HFFc6 (cell line): ENCODE results near the gene HIBCH. TPM values are rescaled to one million over a fixed set of nuclear protein-coding genes. Genes with fewer than 3 reads are reported as not detected.

Source experiments
- DNase-seq: peaks from one replicate; pipeline ENCODE4 v3.0.0-alpha.2; 2018
- H3K27ac Mint-ChIP-seq: 2 replicates; pipeline ENCODE4 v1.8.0; 2020; ENCODE audit warnings: mild to moderate bottlenecking, mixed read lengths
- H3K27me3 Mint-ChIP-seq: 2 replicates; pipeline ENCODE4 v1.8.0; 2021; ENCODE audit warnings: mild to moderate bottlenecking, moderate library complexity, mixed read lengths; ENCODE audit not compliant: insufficient read depth
- H3K36me3 Mint-ChIP-seq: 2 replicates; pipeline ENCODE4 v1.8.0; 2021; ENCODE audit warnings: low read depth, mixed read lengths
- H3K4me1 Mint-ChIP-seq: 2 replicates; pipeline ENCODE4 v1.8.0; 2020; ENCODE audit warnings: low read depth, mixed read lengths
- H3K4me3 Mint-ChIP-seq: 2 replicates; pipeline ENCODE4 v1.8.0; 2020; ENCODE audit warnings: mild to moderate bottlenecking, moderate library complexity, mixed read lengths
- H3K9me3 Mint-ChIP-seq: 2 replicates; pipeline ENCODE4 v1.8.0; 2020; ENCODE audit warnings: mild to moderate bottlenecking, mixed read lengths
- CTCF ChIP-seq: fragments of 200-600 bp; sonication (generic); IDR thresholded peaks from 2 replicates; pipeline ENCODE4 v1.5.0; 2021; ENCODE audit warnings: antibody characterized with exemption, mild to moderate bottlenecking
- total RNA-seq, 6 experiments: library from RNA; stranded (reverse); fragmentation: NEBNext Ultra II Directional; extraction: Animal tissue kit (Norgen Biotek cat#: 25700); gene quantifications; 2 replicates in 1 of 6; 3 replicates in 5 of 6; pipeline ENCODE4 v1.2.3, GENCODE V29; 2021

Gene HIBCH
- total RNA-seq, 6 experiments from 2014 or later: 14.6 to 20.5 (median 17.2) TPM

DNA sequence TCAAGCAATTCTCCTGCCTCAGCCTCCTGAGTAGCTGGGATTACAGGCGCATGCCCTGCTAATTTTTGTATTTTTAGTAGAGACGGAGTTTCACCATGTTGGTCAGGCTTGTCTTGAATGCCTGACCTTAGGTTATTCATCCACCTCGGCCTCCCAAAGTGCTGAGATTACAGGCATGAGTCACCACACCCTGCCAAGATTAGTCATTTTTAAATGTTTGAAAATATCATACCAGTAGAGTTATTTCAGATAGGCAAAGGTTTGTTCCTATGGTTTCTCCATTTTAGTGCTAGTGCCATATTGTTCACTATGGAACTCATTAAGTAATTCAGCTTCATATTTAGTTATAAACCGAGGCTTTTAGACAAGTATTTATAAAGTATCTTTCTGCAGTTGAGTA lies 52.3 kb downstream of the HIBCH start:
- Mint-ChIP-seq H3K4me1 (peaks cover 40% of the 10 kb centered on the region), H3K27me3 (peaks cover 4% of the 10 kb centered on the region; the same call in 1 of the 2 replicates), H3K36me3 (peaks cover 21% of the 10 kb centered on the region), H3K9me3 (0 out of 2 replicates have a peak, but pooled peaks cover 8% of the 10 kb centered on the region), H3K4me3 (peak overlapping the region; percentile 43; the same call in 1 of the 2 replicates), H3K27ac (peak overlapping the region; percentile 70)
- DNase-seq: peak; percentile 77
- no peak for TF ChIP-seq CTCF

DNA sequence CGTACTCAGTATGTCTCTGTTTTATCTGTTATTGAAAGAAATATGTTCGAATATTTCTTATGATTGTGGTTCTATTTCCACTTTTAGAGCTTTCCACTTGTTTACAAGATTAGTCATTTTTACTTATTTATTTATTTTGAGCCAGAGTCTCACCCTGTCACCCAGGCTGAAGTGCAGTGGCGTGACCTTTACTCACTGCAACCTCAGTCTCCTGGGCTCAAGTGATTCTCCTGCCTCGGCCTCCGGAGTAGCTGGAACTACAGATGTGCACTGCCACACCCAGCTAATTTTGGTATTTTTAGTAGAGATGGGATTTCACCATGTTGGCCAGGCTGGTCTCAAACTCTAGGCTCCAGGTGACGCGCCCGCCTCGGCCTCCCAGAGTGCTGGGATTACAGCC lies 53.3 kb downstream of the HIBCH start:
- 0 out of 2 replicates have a peak, but pooled peaks cover 8% of the 10 kb centered on the region for H3K9me3 Mint-ChIP-seq
- H3K27me3 Mint-ChIP-seq: peaks cover 4% of the 10 kb centered on the region; the same call in 1 of the 2 replicates
- peaks cover 21% of the 10 kb centered on the region for H3K36me3 Mint-ChIP-seq
- TF ChIP-seq CTCF: no peak
- no peak for DNase-seq
- H3K4me1 Mint-ChIP-seq: peaks cover 36% of the 10 kb centered on the region
- no peak overlapping the region for H3K27ac Mint-ChIP-seq
- no peak overlapping the region for H3K4me3 Mint-ChIP-seq

DNA sequence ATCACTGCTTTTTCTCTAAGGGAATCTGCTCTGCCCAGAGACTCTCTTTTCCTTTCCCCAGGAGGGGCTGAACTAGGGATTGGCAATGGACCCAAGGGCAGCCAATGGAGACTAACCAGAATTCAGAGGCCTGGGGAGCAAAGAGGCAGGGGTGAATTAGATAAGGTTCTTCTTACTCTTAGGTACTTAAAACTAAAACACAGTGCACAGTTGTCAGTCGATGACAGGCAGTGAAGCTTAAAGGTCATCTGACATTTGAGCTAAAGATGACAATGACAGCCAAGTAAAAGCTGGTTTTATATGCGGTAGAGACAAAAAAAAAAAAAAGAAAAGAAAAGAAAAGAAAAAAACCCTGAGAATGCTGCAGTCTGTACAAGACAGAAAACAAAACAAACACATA lies 57.8 kb downstream of the HIBCH start:
- Mint-ChIP-seq H3K36me3 (peaks cover 18% of the 10 kb centered on the region), H3K9me3 (peaks cover 8% of the 10 kb centered on the region; the same call in 1 of the 2 replicates), H3K27me3 (no peaks in the 10 kb centered on the region), H3K27ac (no peak overlapping the region), H3K4me1 (peaks cover 3% of the 10 kb centered on the region; the same call in 1 of the 2 replicates), H3K4me3 (no peak overlapping the region)
- no peak for DNase-seq
- TF ChIP-seq CTCF: no peak

DNA sequence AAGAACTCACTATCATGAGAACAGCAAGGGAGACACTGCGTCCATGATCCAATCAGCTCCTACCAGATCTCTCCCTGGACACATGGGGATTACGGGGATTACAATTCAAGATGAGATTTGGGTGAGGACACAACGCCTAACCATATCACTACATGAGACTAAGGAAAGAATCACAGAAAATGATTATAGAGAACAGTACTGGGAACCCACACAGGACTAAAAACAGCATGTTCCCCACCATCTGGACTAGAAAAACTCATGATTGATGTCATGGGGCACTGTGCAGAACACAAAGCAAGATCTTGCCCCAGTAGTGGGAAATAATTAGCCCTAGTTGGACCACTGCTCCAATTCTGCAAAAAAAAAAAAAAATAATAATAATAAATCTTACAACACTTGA lies 63.5 kb downstream of the HIBCH start:
- H3K4me3 Mint-ChIP-seq: no peak overlapping the region
- no peaks in the 10 kb centered on the region for H3K27me3 Mint-ChIP-seq
- peaks cover 6% of the 10 kb centered on the region; the same call in 1 of the 2 replicates for H3K4me1 Mint-ChIP-seq
- no peak for DNase-seq
- H3K27ac Mint-ChIP-seq: no peak overlapping the region
- H3K9me3 Mint-ChIP-seq: no peaks in the 10 kb centered on the region; the same call in 1 of the 2 replicates
- peaks cover 4% of the 10 kb centered on the region; the same call in 1 of the 2 replicates for H3K36me3 Mint-ChIP-seq
- TF ChIP-seq CTCF: no peak

- H3K36me3 Mint-ChIP-seq: peaks cover 5% of the 10 kb centered on the region; the same call in 1 of the 2 replicates
- no peak for TF ChIP-seq CTCF
- no peaks in the 10 kb centered on the region; the same call in 1 of the 2 replicates for H3K9me3 Mint-ChIP-seq
- no peak overlapping the region for H3K4me3 Mint-ChIP-seq
- H3K4me1 Mint-ChIP-seq: peaks cover 6% of the 10 kb centered on the region; the same call in 1 of the 2 replicates
- H3K27ac Mint-ChIP-seq: no peak overlapping the region
- H3K27me3 Mint-ChIP-seq: no peaks in the 10 kb centered on the region
- no peak for DNase-seq
Observed at GRCh38 chr2:190255676-190256075, 64.0 kb downstream of the HIBCH start.
